HG02943 (cell line): ENCODE measurements around the gene PTPRD.
A peak's percentile ranks its signal among the peaks of the same experiment; 100 is the strongest.

Source experiments
- ATAC-seq: cut with Tn5 transposase; IDR thresholded peaks from one replicate; pipeline ENCODE4 v1.9.1; 2021; ENCODE audit warnings: mild to moderate bottlenecking, low read depth, moderate library complexity; ENCODE audit not compliant: unreplicated experiment

The PTPRD gene

DNA sequence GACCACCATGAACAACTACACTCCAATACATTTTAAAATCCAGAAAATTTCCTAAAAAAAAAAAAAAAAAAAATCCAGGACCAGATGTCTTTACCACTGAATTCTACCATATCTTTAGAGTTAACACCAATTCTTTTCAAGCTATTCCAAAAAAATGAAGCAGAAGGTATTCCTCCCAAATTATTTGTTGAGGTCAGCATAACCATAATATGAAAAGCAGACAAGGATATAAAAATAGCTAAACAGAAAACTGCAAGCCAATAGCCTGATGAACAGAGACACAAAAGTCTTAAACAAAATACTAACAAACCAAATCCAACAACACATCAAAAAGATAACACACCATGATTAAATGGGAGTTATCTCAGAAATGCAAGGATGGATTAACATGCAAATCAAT is 695.4 kb downstream of the PTPRD start:
- ATAC-seq = no peak

DNA sequence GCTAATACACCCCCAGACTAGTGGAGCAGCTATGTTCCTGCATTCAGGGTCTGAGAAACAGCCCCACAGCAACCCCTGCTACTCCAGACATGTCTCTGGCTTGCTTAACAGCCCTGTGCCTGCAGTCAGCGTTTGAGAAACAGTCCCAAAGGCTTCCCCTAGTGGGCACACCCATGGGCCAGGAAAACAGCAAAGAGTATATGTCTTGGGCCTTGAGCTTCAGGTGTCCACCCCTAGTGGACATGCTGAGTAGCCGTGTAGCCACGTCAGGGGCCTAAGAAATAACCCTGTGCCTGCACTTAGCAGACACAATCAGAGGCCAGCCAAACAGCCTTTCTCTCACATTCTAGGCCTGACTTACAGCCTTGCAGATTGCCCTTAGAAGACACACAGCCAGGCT is 698.6 kb downstream of the PTPRD start:
- ATAC-seq = no peak

DNA sequence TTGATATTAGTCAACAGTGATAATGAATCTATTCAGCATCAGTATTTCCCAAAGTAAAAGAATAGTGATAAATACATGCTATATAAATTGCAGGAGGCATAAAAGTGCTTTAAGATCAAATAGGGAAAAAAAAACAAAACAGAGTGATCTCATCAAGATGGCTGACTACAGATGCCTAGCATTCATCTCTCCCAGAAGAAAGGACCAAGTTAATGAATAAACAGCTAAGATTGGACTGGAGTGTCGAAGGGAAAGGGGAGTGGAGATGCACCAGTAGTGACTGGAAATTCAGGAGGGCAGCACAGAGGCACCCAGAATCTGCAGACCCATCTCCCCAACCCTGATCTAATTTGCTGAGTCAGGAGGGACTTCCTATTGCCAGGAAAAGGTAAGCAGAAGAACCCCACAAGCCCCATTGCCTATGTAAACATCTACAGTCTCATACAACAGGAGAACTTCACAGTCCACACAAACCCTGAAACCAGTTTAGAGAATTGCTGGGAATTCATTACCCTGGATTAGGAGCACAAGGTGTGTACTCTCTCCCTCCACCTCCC is 699.4 kb downstream of the PTPRD start:
- ATAC-seq = no peak

DNA sequence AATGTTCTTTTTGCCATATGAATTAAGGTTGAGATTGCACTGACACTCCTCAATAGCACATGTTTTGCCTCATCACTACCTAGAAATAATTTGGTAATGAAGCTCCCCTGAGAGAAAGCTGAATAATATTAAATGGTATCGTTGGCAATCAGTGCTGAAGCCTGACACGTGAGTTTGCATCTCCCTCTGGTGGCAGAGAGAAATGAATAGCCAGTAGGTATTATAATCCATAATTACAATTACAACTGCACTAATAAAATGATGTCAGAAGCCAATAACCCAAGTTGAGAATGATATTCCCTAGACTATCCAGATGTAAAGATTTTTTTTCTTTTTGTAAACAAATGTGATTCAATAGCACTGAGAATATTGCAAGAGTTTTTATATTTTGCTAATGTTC is 700.3 kb downstream of the PTPRD start:
- peak; percentile 78 for ATAC-seq

DNA sequence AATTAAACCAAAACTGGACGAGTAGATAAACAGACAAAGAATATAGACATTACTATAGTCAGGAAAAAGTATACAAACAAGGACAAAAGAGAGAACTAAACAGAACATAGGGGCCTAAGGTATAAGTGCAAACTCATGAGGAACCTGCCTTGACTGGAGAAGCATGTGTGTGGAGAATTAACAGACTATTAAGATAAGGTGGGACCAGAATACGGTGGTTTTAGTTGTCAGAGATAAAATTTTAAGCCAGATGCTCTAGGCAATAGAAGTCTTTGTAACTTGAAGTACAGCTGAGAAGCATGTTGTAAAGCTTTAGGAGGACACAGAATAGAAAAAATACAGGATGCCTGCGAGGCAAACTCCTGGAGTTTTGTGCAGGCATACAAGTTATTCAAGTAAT is 707.1 kb downstream of the PTPRD start:
- no peak for ATAC-seq

DNA sequence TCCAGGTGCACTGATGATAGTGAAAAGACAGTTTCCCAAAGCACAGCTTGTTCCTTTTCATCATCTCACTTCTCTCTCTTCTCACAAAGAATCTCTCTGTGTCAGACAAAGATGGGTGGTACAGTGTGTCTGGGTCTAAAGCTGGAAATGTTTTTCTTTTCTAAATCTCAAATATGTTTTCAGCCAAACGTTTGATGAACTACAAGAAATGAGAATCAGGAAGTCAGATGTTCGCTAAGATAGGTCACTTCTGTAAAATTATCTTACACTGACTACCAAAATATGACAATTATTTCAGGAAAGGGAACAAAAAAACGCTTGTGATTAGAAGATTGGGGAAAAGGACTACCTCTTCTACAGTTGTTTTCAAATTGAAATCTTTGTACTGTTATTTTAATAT is 708.8 kb downstream of the PTPRD start:
- no peak for ATAC-seq

DNA sequence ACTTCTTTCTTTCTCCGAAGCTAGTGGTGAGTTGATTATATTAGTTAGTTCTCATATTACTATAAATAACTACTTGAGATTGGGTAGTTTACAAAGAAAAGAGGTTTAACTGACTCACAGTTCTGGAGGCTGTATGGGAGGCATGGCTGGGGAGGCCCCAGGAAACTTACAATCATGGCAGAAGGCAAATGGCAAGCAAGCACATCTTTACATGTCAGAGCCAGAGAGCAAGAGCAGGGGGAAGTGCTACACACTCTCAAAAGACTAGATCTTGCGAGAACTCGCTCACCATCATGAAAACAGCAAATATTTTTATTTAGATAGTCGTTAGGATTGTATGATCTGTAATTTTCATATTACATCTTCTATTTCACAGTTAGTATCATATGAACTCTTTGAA is 711.2 kb downstream of the PTPRD start:
- no peak for ATAC-seq

DNA sequence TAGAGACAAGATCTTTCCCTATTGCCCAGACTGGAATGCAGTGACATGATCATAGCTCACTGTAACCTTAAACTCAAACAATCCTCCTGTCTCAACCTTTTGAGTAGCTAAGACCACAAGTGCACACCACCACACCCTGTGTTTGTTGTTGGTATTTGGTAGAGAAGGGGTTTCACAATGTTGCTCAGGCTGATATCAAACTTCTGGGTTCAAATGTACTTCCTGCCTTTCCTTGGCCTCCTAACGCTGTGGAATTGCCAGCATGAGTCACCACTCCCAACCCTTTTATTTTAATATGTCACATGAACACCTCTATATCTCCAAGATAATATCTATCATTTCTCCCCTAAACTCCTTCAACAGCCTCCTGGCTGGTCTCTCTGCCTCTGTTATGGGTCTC is 719.0 kb downstream of the PTPRD start:
- ATAC-seq = no peak

DNA sequence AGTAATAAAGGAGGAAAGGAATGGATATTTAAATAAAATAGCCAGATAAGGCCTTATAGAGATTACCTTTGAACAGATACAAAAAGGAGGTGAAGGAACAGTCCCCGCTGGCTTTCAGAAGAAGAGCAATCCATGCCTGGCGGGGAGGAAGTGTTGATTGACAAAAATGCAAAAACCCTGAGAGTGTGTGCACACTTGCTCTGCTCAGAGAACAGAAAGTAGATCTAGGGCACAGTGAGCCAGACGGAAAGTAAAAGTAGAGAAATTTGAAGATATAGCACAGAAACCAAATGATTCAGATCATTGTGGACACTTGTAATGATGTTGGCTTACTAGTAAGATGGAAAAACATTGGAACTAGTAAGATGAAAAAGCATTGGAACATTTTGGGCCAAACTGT is 720.6 kb downstream of the PTPRD start:
- no peak for ATAC-seq

DNA sequence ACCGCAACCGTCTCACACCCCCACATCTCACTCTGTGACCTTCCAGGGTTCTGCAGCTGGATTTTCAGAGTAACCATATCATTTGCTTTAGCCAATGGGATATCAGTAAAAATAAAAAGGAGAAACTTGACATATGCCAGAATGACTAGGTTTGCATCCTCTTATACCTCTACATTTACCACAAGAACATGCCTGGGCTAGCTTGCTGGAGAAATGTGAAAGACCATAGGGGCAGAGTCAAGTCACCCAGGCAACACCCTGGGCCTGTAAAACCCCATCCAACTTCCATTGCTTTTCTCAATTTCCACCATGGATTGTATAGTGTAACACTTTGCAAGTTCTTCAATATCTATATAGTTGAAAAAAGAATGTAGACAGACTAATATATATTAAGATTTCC is 731.1 kb downstream of the PTPRD start:
- no peak for ATAC-seq

DNA sequence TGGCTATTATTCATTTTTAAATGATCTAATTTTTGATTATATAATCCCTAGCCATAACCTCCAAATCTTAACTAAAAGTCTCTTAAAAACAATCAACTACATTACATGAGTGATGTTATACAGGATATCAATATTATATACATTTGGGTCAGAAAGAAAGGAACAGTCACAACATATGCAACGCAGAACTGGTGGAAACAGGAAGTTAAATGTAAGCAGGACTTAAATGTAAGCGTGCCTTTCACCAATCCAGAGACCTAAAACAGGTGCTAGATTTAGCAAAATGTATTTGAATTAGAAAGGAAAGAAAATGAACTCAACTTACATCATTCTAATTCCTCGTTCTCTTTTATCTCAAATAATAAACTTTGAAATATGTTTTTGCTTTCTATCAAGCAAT is 738.5 kb downstream of the PTPRD start:
- no peak for ATAC-seq

DNA sequence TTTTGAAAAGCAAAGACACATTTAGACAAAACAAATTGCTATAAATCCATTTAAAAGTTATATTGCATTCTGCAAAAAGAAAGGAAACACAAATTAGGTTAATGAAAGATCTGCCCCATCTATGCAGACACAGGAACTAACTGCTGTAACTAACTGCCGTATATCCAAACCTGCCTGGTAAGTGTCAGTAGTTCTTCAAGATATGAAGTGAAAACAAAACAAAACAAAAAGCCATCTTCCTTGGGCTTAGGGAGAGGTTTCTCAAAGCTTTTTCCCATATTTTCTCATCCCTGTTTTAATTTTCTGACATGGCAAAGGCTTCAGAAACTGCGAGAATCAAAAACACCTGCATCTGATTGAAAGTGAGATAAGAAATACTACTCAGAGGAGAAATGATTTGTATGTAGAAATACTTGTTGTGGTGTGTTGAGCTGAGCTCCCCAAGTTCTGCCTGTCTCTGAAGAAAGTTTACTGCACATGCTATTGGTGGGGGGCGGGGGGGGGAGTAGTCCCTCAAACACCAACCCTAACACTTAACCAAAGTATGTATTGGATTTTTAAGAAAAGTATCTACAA is 750.5 kb downstream of the PTPRD start:
- ATAC-seq = no peak

DNA sequence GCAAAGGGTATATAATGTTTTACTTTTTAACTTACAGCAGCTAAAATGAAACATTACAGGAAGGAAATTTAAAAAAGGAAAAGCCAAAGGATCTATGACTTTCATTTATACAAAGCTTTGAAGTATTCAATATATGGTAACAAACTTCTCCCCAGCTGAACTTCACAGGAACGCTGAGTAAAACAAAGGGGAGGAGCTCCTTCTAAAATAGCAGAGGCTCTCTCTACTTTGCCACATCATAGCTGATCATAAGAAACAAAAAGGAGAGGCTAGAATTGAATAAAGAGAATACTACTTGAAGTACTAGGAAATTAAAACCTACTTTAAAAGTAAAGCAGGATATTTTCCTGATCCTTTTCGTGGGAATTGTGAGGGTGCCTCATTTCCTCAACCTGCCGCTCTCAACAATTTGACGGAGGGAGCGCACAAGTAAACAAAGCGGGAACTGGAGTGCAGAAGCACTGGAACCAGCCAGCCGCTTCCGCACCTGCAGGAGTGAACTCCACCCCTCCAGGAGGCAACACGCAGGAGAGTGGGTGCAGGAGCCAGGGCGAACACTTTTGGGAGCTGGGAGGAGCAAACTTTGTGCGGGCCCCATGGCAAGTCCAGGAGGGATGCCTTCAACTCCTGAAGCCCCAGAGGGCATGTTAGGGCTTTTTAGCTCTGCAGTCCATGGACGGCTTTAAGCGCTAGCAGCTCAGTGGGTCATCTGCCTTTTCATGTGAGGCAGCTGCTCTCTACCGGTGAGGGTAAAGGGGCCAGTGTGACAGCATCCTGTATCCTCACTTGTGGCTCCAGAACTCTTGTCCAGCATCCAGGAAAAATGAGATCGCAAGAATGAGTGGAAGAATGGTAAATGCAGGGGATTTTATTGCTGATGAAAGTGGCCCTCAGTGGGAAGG is 757.4 kb downstream of the PTPRD start:
- ATAC-seq = no peak

DNA sequence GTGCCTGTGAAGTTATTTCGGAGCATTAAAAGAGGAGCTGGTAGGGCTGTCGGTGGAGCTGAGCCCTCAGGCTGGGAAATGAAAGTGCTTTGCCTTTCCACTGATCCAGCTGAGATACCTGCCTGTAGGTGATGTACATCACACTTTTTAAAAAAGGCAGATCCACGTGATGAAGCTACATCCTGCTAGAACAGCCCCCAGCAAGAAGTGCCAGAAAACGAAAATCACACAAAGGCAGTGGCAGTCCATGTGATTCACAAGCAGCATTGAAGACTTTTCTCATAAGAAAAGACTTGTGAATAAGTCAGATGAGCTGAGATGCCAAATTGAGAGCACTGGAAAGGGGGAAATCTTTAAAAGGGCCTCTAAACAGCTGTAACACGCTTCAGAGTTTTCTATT is 765.1 kb downstream of the PTPRD start:
- no peak for ATAC-seq

DNA sequence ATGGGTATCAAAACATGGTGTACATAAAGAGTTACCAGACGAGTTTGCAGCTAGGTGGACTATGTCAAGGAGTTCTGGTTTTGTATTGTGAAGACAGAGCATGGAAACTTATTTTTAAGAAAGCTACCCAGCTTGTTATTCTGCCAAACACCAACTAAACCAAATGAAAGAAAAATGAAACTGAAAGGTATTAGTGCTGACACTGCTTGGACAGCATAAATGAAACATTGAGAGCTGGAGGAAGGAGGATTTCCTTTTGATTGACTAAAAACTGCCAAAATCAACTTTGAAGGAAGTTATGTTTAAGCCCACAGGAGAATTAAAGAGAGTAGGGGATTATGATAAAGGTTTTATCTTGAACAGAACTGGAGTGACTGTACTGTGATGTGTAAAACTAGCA is 766.2 kb downstream of the PTPRD start:
- ATAC-seq = peak; percentile 94

DNA sequence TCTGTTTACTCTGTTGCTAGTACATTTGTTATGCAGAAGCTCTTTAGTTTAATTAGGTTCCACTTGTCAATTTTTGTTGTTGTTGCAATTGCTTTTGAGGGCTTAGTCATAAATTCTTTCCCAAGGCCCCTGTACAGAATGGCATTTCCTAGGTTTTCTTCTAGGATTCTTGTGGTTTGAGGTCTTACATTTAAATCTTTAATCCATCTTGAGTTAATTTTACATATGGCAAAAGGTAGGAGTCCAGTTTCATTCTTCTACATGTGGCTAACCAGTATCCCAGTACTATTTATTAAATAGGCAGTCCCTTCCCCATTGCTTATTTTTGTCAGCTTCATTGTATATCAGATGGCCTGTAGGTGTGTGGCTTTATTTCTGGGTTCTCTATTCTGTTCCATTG is 792.4 kb downstream of the PTPRD start:
- no peak for ATAC-seq

DNA sequence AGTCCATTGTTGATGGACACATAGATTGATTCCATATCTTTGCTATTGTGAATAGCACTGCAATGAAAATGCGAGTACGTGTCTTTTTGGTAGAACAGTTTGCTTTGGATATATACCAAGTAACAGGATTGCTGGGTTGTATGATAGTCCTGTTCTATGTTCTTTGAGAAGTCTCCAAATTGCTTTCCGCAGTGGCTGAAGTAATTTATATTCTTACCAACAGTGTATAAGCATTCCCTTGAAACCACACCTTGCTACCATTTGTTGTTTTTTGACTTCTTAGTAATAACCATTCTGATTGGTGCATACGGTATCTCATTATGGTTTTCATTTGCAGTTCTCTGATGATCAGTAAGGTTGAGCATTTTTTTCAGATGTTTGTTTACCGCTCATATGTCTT is 792.9 kb downstream of the PTPRD start:
- no peak for ATAC-seq

DNA sequence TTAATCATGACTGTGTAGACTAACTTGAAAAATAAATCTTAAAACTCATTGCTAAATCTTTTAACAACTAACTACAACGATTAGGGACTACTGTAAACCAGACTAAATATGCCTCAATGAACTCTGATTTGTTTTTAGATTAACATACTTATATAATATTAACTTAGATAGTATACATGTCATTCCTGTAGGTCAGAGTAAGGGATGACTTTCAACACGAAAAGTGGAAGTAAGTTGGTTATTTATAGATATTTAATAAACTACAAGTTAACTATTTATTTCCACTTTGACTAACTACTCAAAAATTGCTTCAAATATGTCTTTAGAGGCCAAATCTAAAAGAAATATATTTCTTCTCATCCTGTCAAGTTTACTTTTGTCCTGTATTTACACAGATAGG is 795.6 kb downstream of the PTPRD start:
- peak; percentile 51 for ATAC-seq

DNA sequence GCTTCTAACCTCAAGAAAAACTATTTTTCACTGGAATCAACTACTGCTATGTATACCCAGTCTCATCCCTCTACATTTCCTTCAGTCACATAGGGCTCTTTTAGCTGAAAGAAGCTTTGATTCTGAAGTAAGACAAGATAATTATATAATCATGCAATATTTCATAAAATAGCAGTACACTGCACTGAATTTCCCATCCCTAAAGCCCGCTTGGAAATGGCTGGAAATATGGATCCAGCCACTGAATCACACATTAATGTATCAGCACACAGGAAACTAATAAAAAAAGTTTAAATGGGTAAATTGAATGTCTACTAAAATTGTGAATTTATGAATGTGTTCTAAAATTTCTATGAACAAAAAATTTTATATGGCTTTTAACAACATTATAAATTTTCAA is 808.7 kb downstream of the PTPRD start:
- ATAC-seq = no peak

DNA sequence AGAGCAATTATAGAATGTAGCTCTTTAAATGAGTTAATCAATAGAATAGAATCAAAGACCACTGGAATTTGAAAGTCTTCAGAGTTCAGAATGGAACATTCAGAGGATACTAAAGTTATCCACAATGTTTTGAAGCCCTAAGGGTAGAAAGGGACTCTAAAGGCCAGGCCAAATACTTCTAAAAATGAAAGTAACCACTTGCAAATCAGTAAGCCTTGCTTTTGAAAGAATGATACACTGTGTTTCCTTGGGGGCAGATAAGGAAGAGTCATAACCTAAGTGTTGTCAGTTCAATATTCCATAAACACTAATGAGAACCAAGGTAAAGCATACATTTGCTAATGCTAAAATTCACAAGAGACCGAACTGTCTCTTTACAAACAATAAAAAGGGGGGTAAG is 813.5 kb downstream of the PTPRD start:
- no peak for ATAC-seq

DNA sequence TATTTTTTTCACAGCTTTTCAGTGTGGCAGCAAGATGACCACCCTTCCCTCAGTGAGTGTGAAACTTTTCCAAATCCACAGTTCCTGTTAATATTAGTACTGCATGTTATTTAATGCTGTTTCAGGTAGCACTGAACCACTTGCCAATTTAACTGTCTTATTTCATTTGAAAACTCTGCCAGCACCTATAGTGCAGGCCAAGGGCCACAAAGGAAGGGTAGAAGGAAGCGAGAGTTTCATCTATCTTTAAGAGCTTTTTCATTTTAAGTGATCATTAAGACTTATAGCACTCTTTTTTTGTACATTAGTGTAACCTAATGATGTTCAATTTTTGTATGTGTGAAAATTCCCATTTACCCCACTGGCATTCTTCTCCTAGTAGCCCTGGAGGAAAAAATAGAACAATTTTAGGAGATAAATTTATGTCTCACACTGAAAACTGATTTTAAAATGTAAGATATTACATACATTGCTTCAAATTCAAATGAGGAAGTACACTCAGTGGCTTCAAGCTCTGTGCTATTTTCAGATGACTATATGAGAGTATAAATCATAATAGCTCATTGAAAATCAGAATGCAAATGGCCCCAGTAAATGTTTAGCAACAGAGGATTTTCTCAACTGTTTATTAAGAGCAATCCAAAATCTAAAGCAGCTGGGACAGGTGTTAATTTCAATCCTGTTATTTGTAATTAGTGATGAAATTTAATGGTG is 820.5 kb downstream of the PTPRD start:
- peak; percentile 56 for ATAC-seq
